Activated naive CD8-positive, alpha-beta T cell treated with anti-CD3 and anti-CD28 coated beads, Interleukin-2, amount 50 U/mL, for 16 hours (primary cell): ENCODE measurements around the gene COL9A1.

Experiments
- DNase-seq: peaks from one replicate; pipeline ENCODE4 v3.0.0-alpha.2; 2020; ENCODE audit warnings: low read depth, low spot score

COL9A1 gene

GRCh38 chr6:70289299-70289698, 13.6 kb downstream of the COL9A1 start:
- no peak for DNase-seq

GRCh38 chr6:70286905-70287304, 16.0 kb downstream of the COL9A1 start:
- no peak for DNase-seq

GRCh38 chr6:70285201-70285600, 17.7 kb downstream of the COL9A1 start:
- DNase-seq, result no peak

GRCh38 chr6:70282919-70283461, 19.9 kb downstream of the COL9A1 start:
- DNase-seq, result no peak

GRCh38 chr6:70282312-70282918, 20.5 kb downstream of the COL9A1 start:
- no peak for DNase-seq

GRCh38 chr6:70281923-70282311, 21.0 kb downstream of the COL9A1 start:
- DNase-seq, result no peak

GRCh38 chr6:70280400-70280853, 22.5 kb downstream of the COL9A1 start:
- no peak for DNase-seq

GRCh38 chr6:70277470-70277869, 25.4 kb downstream of the COL9A1 start:
- DNase-seq, result no peak

- DNase-seq, result no peak
These were observed 28.5 kb downstream of the COL9A1 start for GRCh38 chr6:70274338-70274737.

- no peak for DNase-seq
These were observed 30.8 kb downstream of the COL9A1 start for GRCh38 chr6:70272071-70272470.

GRCh38 chr6:70270287-70271005, 32.4 kb downstream of the COL9A1 start:
- DNase-seq, result no peak

- no peak for DNase-seq
These were observed 36.7 kb downstream of the COL9A1 start for GRCh38 chr6:70266142-70266541.

GRCh38 chr6:70264306-70264705, 38.6 kb downstream of the COL9A1 start:
- no peak for DNase-seq

GRCh38 chr6:70258483-70258882, 44.4 kb downstream of the COL9A1 start:
- DNase-seq, result no peak

GRCh38 chr6:70257768-70258273, 45.1 kb downstream of the COL9A1 start:
- no peak for DNase-seq

- DNase-seq, result no peak
These were observed 48.1 kb downstream of the COL9A1 start for GRCh38 chr6:70254784-70255183.

- DNase-seq, result no peak
These were observed 49.0 kb downstream of the COL9A1 start for GRCh38 chr6:70253923-70254322.

- DNase-seq, result no peak
These were observed 50.3 kb downstream of the COL9A1 start for GRCh38 chr6:70252604-70253003.

GRCh38 chr6:70246118-70246517, 56.8 kb downstream of the COL9A1 start:
- DNase-seq, result no peak

- DNase-seq, result no peak
These were observed 60.9 kb downstream of the COL9A1 start for GRCh38 chr6:70241991-70242420.

- DNase-seq, result no peak
These were observed 61.9 kb downstream of the COL9A1 start for GRCh38 chr6:70241031-70241430.

- no peak for DNase-seq
These were observed 66.5 kb downstream of the COL9A1 start for GRCh38 chr6:70236343-70236742.
